ENCODE measurements around the gene CENPW.

Gene CENPW

GRCh38 chr6:126367849-126368248 lies 27.9 kb downstream of the CENPW start:
- no peak for DNase-seq

GRCh38 chr6:126372626-126373025 lies 32.7 kb downstream of the CENPW start:
- DNase-seq: no peak

DNA sequence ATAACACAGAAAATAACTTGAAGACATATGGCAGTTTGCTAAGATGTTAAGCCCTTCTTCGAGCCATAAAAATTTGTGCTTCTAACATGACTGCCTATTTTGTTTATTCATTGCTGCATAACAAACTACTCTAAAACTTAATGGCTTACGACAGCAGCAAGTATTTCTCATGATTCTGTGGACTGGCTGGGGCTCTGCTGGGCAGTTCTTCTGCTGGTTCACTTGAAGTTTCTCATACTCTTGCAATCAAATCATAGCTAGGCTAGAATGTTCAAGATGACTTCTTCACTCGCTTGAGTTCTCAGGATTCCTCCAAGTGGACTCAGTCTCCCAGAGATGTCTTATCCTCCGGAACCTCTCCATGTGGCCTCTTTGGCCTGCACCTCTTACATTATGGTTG lies 33.4 kb downstream of the CENPW start:
- no peak for DNase-seq

DNA sequence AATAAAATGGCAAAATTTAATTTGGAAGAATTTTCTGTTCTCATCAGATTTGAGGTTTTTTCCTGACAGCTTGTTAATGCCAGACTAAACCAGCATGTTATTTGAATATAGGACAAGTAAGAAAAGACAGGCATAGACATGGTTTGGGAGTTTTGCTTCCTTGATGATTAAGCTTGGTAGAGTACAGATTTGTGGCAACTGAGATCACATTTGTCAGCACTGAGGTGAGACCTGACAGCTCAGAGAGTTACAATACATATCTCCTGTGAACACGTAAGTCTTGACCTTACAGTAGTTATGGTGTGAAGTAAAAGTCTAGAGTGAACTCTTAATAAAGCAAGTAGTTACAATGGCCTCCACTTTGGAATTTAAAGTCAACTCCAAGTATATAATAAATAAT lies 34.5 kb downstream of the CENPW start:
- no peak for DNase-seq

DNA sequence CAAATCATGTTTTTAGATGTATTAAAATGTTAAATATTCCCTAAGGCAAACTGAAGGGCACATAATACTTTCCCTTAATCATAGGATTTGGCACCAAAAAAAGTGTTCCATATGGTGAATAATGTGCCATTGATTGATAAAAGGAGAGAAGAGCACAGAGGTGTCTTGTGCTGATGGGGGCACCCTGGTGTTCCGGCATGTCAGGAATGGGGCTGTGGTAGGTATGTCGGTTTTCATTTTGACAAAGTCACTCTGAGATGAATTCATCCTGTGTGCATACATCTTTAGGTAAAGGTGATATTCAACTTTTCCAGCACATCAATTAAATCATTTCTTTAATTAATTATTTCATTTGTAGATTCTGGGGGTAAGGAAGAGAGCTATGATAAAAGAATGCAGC lies 36.8 kb downstream of the CENPW start:
- no peak for DNase-seq

- DNase-seq: no peak
These were observed 37.8 kb downstream of the CENPW start for GRCh38 chr6:126377594-126378153.

DNA sequence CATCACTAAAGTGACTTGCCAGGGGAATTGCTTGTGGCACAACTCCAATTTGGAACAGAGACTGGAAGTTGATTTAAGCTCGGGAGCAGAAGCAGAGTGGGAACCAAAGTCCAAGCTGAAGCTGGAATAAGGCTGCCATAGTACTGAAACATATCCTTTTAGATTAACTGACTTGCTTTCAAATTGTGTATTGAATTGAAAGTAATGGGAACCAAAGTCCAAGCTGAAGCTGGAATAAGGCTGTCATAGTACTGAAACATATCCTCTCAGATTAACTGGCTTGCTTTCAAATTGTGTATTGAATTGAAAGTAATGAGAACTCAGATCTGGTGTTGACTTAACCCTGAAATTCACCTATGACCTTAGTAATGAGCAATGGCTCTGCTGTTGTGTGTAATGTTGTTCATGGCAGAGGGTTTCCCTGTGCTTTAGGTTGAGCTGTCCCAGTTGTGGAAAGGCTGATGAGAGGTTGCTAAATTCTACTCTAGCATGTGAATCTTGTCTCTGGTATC lies 40.2 kb downstream of the CENPW start:
- no peak for DNase-seq

GRCh38 chr6:126381498-126381897 lies 41.6 kb downstream of the CENPW start:
- DNase-seq: no peak

DNA sequence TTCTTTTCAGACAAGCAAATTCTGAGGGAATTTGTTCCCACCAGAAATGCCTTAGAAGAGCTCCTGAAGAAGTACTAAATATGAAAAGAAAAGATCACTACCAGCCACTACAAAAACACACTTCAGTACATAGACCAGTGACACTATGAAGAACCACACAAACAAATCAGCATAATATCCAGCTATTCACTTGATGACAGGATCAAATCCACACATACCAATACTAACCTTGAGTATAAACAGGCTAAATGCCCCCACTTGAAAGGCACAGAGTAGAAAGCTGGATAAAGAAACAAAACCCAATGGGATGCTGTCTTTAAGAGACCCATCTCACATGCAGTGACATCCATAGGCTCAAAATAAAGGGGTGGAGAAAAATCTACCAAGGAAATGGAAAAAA lies 43.3 kb downstream of the CENPW start:
- DNase-seq: no peak

DNA sequence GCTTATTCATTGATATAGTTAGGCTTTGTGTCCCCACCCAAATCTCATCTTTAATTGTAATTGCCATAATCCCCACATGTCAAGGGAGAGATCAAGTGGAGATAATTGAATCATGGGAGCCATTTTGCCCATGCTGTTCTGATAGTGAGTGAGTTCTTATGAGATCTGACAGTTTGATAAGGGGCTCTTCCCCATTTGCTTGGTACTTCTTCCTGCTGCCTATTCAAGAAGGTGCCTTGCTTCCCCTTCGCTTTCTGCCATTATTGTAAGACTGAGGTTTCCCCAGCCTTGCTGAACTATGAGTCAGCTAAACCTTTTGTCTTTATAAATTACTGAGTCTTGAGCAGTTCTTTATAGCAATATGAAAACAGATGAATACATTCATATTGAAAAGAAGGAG lies 45.6 kb downstream of the CENPW start:
- no peak for DNase-seq

DNA sequence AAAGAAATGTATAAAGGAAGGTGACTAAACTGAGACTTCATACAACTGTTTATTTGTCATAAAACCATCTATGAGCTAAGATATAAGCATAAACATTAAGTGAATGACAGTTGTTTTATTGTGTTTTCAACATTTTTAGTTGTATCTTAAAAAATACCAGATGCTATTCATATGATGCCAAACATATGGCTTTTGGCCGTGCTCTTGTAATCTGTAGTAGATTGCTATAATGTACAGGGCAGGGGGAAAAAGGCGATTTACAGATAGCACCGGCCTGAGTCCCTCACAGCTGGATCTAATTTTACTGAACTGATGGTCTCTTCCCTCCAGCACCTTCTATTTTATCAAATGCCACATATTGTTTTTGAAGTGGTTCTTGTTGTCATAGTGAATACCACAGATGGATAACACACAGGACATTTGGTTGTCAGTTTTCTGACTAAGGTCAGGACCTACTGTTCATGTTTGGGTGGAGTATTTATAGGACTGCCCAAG lies 48.2 kb downstream of the CENPW start:
- peak; percentile 10 for DNase-seq

DNA sequence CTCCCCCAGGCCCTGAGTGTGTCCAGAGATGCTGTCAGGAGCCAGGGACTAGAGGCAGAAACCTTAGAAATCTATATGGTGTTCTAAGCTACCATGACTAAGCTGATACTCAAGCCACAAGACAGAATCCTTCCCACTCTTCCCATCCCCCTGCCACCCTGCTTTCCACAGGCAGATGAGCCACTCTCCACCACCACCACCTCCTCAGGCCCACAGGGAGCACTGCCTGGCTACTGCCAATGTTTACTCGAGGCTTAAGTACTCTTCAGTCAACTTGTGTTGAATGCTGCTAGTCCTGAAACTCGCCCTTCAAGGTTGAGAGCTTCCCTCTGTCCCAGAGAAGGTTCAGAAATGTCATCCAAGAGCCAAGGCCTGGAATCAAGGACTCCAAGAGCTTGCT lies 56.2 kb downstream of the CENPW start:
- no peak for DNase-seq
